Glutamatergic neuron (in vitro differentiated cells): Measurements from ENCODE around the gene LACRT. TPM values are rescaled to one million over a fixed set of nuclear protein-coding genes. Genes with fewer than 3 reads are reported as not detected.

Experiments
- DNase-seq: peaks from one replicate; pipeline ENCODE4 v3.0.0; 2022
- H3K27ac Mint-ChIP-seq: one replicate; pipeline ENCODE4 v1.8.0; 2020; ENCODE audit warnings: mild to moderate bottlenecking, mixed read lengths, inconsistent platforms; ENCODE audit not compliant: unreplicated experiment
- H3K27me3 Mint-ChIP-seq: one replicate; pipeline ENCODE4 v1.8.0; 2020; ENCODE audit warnings: mild to moderate bottlenecking, moderate library complexity, mixed read lengths, inconsistent platforms; ENCODE audit not compliant: unreplicated experiment
- H3K36me3 Mint-ChIP-seq: one replicate; pipeline ENCODE4 v1.8.0; 2020; ENCODE audit warnings: mild to moderate bottlenecking, mixed read lengths, inconsistent platforms; ENCODE audit not compliant: unreplicated experiment
- H3K4me1 Mint-ChIP-seq: one replicate; pipeline ENCODE4 v1.8.0; 2020; ENCODE audit warnings: mild to moderate bottlenecking, low read depth, mixed read lengths, inconsistent platforms; ENCODE audit not compliant: unreplicated experiment
- H3K4me3 Mint-ChIP-seq: one replicate; pipeline ENCODE4 v1.8.0; 2020; ENCODE audit warnings: mild to moderate bottlenecking, mixed read lengths, inconsistent platforms; ENCODE audit not compliant: unreplicated experiment
- H3K9me3 Mint-ChIP-seq: one replicate; pipeline ENCODE4 v1.8.0; 2020; ENCODE audit warnings: mild to moderate bottlenecking, moderate library complexity, mixed read lengths, inconsistent platforms; ENCODE audit not compliant: unreplicated experiment
- total RNA-seq: library from RNA; stranded (reverse); fragmentation: NEBNext Ultra II Directional; extraction: Animal tissue kit (Norgen Biotek cat#: 25700); gene quantifications from one replicate; pipeline ENCODE4 v1.2.1, GENCODE V29; 2021; ENCODE audit not compliant: unreplicated experiment
- TF ChIP-seq, protein P1 (sequence below): fragments of 200-600 bp; sonication (generic); IDR thresholded peaks from one replicate; pipeline ENCODE4 v1.5.0; 2021; ENCODE audit not compliant: partially characterized antibody, unreplicated experiment

The LACRT gene
- total RNA-seq, 1 donor from 2014 or later = not detected

DNA sequence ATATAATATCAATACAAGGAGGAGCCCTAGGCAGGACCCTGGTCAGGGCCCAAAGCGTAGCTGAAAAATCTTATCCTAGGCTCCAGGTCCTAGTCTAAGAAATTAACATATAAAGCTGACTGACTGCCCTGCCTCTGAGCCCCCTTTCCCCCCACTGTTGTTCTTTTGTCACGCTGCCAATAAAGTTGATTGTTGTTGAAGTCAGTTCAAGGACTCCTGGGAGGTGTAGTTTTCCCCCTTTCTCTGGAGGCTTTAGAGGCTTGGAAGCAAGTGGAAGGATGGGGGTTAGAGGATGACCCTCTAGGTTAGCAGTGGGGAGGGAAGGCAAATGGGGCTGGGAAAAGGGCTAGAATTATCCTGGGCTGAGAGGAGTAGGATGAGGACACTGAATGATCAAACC, 49.5 kb downstream of the LACRT start:
- H3K9me3 Mint-ChIP-seq = peaks cover 10% of the 10 kb centered on the region
- peaks cover 14% of the 10 kb centered on the region for H3K27me3 Mint-ChIP-seq
- H3K36me3 Mint-ChIP-seq = peaks cover 14% of the 10 kb centered on the region
- peak overlapping the region; percentile 81 for H3K4me3 Mint-ChIP-seq
- no peak overlapping the region for H3K27ac Mint-ChIP-seq
- peaks cover 51% of the 10 kb centered on the region for H3K4me1 Mint-ChIP-seq
- no peak for DNase-seq
- TF ChIP-seq, protein P1, sequence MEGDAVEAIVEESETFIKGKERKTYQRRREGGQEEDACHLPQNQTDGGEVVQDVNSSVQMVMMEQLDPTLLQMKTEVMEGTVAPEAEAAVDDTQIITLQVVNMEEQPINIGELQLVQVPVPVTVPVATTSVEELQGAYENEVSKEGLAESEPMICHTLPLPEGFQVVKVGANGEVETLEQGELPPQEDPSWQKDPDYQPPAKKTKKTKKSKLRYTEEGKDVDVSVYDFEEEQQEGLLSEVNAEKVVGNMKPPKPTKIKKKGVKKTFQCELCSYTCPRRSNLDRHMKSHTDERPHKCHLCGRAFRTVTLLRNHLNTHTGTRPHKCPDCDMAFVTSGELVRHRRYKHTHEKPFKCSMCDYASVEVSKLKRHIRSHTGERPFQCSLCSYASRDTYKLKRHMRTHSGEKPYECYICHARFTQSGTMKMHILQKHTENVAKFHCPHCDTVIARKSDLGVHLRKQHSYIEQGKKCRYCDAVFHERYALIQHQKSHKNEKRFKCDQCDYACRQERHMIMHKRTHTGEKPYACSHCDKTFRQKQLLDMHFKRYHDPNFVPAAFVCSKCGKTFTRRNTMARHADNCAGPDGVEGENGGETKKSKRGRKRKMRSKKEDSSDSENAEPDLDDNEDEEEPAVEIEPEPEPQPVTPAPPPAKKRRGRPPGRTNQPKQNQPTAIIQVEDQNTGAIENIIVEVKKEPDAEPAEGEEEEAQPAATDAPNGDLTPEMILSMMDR = no peak

DNA sequence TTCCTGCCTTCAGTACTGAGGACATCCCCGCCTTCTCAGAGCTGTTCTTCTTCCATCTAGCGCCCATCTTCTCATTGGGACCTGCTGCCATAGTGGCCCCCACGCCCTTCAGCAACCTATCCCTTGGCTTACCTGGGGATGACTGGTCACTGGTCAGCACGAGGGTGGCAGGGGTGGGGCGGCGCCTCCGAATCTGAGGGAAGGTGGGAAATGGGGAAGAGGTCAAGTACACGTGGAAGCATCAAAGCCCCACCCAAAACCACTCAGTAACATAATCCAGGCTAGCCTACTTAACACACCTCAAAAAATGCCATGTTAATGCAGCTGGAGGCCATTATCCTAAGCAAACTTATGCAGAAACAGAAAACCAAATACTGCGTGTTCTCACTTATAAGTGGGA, 50.6 kb downstream of the LACRT start:
- H3K4me3 Mint-ChIP-seq = peak overlapping the region; percentile 81
- TF ChIP-seq, protein P1 = no peak
- peaks cover 12% of the 10 kb centered on the region for H3K9me3 Mint-ChIP-seq
- no peak overlapping the region for H3K27ac Mint-ChIP-seq
- peaks cover 13% of the 10 kb centered on the region for H3K27me3 Mint-ChIP-seq
- peaks cover 51% of the 10 kb centered on the region for H3K4me1 Mint-ChIP-seq
- peaks cover 14% of the 10 kb centered on the region for H3K36me3 Mint-ChIP-seq
- DNase-seq = no peak

DNA sequence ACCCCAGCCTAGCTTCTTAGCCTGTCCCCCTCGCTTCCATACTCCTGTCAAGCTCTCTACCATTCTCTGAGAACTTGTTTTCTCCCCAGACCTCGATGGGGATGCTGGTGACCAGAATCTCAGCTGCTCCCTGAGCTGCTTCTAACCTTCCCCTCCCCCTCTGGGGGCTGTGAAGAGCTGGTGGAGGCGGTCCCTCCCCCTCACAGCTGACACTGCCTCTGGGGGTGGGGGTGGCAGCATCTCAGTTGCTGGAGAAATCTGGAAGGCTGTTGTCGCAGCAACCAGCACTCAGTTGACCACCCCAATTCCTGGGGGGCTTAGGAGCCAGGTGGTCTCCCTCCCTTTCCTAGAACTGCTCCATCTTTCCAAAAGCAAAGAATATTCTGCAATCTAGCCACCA, 51.0 kb downstream of the LACRT start:
- TF ChIP-seq, protein P1 = no peak
- H3K27me3 Mint-ChIP-seq = peaks cover 13% of the 10 kb centered on the region
- peak overlapping the region; percentile 81 for H3K4me3 Mint-ChIP-seq

DNA sequence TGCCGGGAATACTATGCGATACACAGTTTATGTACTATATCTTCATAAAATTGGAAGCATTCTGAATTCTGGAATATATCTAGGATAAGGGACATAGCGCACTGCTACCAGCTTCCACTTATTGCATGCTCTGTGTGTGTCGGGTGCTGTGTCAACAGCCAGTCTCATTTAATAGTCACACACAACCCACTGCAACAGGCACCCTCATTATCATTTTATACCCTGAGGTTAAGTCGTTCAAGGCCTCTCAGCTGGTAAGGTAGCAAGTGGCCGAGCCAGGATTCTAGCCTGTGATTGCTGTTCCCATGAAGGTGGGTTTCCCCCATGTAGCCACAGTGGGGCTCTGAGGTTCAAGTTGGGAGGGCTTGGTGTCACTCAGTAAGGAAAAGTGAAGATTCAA, 53.3 kb downstream of the LACRT start:
- H3K4me1 Mint-ChIP-seq = peaks cover 46% of the 10 kb centered on the region
- peaks cover 10% of the 10 kb centered on the region for H3K27me3 Mint-ChIP-seq
- H3K36me3 Mint-ChIP-seq = peaks cover 9% of the 10 kb centered on the region
- no peak overlapping the region for H3K27ac Mint-ChIP-seq
- TF ChIP-seq, protein P1 = no peak
- peaks cover 10% of the 10 kb centered on the region for H3K9me3 Mint-ChIP-seq
- no peak overlapping the region for H3K4me3 Mint-ChIP-seq
- DNase-seq = no peak

More for the DNA sequence above, 51.0 kb downstream of the LACRT start:
- Mint-ChIP-seq H3K4me1 (peaks cover 52% of the 10 kb centered on the region), H3K36me3 (peaks cover 14% of the 10 kb centered on the region), H3K9me3 (peaks cover 12% of the 10 kb centered on the region), H3K27ac (no peak overlapping the region)
- DNase-seq = no peak

Other genes with a start within 250 kb of the LACRT start
- gene ITGA5, start 215.6 kb downstream of the LACRT start, total RNA-seq = 1.8 TPM
- not detected for gene GTSF1, start 161.3 kb downstream of the LACRT start, total RNA-seq
- not detected for gene NCKAP1L, start 137.1 kb downstream of the LACRT start, total RNA-seq
- gene PDE1B, start 85.3 kb downstream of the LACRT start, total RNA-seq = 0.39 TPM
- 47.6 TPM for gene PPP1R1A, start 46.2 kb downstream of the LACRT start, total RNA-seq
- not detected for gene DCD, start 13.5 kb upstream of the LACRT start, total RNA-seq
- gene MUCL1, start 219.6 kb upstream of the LACRT start, total RNA-seq = not detected